GM18508 (cell line): ENCODE measurements around the gene PKD1L1.

Experiments used
- ATAC-seq: cut with Tn5 transposase; IDR thresholded peaks from one replicate; pipeline ENCODE4 v1.9.1; 2021; ENCODE audit warnings: moderate number of reproducible peaks; ENCODE audit not compliant: insufficient read depth, unreplicated experiment

PKD1L1 gene

DNA sequence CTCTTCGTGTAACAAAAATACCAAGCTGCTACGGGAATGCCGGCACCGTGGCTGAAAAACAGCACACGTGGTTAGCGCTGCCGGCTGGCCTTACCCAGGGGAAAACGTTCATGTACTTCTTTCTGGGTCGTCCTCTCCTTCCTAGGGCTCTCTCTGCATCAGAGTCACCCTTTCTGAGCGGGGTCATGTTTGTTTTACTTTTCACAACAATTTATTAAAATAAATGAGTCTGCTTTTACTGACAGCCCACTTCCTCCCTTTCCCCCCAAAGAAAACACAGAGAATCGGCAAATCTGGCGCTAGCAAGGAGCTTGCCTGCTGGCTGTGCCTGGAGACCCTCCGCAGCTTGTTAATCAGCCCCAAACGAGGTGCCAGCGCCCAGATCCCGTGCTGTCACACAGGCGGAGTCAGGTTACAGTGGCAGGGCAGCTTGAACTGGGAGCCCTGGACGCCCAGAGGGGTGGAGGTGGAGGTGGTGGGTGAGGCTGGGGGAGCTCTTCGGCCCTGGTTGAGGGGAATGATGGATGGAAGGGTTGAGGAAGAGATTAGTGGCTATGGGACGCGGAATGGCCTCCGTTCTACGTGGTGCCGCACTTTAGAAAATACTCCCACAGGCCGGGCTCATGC, 204.2 kb downstream of the PKD1L1 start:
- ATAC-seq = no peak

DNA sequence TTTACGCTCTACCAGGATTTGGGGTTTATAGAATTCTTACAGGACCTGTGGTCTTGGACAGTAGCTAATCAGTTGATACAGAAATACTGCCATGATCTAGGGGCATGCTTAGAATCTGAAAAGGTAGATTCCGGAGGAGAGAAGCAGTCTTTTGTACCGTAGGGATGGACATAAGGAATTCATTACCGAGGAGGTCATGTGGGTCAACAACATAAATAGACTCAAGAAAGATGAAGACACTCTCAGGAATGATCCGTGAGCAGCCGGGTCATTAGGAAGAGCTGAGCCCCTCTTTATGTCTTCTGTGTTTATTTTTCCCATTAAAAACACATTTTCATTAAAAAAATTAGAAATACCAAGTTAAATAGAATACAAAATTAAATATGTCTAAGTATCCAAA, 206.3 kb downstream of the PKD1L1 start:
- ATAC-seq = no peak

DNA sequence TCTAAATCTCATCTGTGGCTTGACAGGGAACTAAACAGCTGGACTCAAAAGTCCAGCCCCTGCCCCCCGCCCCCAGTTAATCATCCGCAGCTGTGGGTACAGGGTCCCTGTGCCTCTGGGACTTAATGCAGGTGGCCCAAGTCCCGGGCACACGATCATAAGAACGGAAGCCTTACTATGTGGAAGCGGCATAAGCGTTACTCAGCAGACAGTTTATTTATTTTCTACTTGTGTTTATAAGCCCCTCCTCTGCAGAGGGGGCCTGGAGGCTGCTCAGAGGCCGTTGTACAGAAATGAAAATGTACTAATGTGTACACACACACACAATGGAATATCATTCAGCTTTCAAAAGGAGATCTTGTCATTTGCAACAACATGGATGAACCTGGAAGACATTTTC, 208.4 kb downstream of the PKD1L1 start:
- ATAC-seq = no peak

DNA sequence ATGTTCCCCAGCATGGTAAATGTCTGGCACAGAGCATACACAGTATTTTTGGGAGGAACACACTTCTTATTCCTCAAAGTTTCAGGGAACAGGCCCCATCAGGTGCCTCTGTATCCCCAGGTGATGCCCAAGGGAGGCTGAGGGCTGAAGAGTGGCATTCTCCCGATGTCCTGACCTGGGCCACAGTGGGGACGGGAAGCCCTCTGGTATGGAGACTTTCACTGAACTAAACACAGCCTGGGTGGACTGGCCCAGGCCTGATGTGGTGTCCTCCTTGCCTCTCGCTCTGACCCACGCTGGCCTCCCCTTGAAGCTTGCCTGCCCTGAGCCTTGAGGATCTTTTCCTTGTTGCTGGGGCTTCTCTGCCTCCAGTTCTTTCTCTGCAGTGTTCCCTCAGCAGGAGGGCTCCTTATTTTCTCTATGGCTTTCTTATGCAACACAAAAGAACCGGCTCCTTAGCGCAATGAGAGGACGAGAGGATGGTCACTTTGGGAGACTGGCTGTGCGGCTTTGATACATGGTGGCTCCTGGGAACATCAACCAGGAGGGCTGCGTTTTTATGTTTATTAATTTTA, 208.9 kb downstream of the PKD1L1 start:
- no peak for ATAC-seq

DNA sequence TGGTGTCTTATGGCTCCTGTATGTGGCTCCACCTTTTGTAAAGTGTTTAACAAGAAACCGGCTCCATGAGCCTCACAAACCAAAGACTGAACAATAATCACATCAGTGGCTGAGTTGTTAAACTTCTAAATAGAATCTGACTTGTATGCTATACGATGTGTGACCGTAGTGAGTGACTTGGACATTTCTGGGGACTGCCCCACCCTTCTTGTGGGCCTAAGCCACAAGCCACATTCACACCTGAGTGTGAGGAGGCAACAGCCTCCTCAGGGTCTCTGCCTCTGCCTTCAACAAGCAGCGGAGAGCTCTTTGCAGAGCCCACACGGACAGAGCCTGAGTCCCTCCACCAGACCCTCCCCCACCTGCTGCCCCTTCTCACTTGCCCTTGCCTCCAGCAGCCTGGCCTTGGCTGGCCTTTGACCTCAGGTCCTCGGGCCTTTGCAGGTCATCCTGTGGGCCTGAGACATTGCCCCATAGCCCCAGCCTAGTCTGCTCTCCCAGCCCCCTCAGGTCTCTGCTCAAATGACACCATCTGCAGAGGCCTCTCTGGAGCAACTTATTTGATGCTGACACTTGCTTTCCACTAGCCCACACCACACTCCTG, 209.6 kb downstream of the PKD1L1 start:
- no peak for ATAC-seq

DNA sequence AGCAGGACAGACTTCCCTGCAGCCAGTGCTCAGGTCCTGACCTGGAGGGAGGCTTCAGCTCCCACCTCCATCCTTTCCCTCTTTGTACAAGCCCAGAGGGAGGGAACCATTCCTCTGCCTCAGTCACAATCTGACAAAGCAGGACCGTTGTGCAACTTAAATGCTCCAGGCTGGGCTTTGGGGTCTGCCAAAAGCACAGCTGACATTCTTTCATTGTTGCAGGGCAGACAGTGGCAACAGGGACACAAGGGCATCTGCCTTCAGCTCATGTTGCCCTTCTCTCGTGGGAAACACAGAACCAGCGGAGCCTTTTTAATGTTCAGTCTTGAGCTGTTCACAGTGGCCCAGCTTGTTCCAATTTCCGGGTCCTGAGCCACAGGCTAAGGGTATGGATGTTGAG, 210.7 kb downstream of the PKD1L1 start:
- no peak for ATAC-seq

DNA sequence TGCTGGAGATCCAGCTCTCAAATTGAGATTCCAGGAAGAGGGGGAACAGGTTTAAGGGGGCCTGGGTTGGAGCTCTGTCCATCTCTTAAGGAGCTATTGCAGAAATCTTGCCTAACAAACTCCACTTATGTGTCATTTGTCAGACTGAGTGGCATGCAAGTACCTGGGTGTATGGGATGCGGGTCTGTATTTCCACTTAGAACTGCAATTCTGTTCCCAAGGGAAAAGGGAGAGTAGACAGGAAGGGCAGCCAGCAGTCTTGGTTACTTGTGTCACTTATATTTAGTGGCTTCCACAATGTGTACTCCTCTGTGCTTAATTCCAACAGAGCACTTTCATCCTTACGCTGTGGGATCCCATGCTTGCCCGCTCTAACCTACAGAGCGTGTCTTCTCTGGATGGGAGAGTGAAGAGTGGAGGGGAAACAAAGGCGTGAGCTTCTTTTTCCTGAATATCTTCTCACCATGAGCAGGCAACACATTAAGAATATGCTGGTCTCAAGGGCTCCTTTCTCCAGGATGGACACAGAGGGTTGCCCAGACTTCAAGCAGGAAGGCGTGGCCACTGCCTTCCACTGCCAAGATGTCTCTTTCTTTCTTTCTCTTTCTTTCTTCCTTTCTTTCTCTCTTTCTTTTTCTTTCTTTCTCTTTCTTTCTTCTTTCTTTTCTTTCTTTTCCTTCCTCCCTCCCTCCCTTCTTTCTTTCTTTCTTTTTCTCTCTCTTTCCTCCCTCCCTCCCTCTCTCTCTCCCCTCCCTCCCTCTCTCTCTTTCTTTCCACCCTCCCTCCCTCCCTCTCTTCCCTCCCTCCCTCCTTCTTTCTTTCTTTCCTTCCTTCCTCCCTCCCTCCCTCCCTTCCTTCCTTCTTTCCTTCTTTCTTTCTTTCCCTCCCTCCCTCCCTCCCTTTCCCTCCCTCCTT, 212.6 kb downstream of the PKD1L1 start:
- no peak for ATAC-seq

DNA sequence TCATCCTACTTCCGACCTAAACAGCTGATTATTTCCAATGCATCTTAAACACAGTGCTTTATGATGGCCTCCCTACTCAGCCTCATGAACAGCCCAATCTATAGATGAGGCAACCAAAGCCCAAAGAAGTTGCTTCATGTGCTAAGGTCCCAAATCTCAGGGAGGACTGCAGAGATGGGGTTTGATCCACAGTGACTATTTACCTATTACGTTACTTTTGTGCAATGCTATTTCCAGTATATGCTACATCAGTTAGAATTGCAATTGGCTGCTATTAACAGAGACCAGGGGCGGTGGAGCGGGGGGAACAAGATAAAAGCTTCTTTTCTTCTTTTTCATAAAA, 213.3 kb downstream of the PKD1L1 start:
- no peak for ATAC-seq

DNA sequence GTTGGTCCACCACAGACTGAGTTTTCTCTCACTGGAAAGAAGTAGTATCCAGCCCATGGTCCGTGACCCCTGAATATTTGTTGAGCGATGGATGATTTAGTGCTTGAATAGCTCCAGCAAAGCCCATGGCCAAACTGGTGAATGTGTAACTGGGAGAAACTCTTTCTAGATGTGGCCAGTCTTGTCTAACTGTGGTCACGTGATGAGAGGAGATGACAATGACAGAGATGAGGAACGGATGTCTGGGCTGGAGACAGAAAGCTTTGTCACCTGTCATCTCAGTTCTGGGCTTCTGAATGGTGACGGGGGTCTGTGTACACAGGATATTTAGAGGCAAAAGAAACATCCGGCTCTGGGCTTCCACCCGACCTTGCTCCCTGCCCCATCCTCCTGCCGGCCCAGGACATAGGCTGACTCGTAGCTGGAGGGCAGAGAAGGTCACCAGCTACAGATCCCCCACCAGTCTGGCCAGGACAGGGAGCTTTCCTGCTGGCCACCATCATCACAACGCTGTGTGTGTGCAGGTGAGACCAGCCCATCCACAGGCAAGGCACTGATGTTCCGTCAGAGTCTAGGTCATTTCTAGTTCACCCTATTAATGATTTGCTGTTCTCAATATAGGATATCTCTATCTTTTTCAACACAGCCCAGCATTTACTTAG, 213.8 kb downstream of the PKD1L1 start:
- ATAC-seq = no peak

DNA sequence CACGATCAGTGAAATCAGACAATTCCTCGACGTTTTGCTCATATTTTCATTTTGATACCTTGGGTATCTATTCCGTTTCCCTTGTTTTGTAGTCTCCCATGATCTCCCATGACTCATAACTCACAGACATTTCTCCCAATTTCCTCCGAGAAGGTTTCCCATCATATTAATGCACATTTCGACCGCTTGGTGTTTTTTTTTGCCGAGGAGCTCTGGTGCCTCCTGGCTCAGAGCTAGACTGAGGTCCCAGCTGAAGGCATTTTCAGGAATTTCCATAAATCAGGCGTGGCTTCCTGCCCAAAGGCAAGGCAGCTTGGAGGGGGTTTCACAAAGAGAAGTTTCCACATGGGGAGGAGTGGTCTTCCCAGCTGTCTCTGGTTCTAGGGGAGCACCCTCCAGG, 218.1 kb downstream of the PKD1L1 start:
- no peak for ATAC-seq

DNA sequence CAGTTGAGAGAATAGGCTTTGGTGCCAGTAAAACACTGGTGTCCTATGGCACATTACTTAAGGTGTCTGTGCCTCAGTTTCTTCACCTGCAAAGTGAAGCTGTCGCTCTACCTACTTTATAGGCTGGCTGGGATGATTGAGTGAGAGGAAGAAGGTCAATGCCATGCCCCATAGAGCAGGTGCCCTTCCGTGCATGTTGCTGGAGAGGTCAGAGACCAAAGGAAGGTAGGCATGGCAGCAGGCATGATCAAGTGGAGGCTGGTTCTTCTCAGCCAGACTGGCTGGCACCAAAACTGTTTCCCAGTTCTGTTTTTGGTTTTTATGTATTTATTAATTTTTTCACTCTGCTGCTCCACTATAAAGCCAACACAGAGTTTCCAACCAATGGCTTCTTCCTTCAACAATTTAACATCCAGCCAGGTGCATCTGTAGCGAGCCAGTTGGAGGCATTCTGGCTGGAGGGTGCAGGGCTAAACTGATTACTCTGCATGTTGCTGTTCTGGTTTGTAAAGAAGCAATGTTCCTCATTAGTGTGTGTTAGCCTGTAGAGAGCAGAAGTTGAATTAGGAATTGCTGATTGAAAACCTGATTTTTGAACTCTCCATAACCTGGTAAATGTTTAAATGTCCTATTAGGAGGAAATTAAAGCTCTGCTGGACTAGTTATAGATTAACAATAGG, 222.1 kb downstream of the PKD1L1 start:
- no peak for ATAC-seq

DNA sequence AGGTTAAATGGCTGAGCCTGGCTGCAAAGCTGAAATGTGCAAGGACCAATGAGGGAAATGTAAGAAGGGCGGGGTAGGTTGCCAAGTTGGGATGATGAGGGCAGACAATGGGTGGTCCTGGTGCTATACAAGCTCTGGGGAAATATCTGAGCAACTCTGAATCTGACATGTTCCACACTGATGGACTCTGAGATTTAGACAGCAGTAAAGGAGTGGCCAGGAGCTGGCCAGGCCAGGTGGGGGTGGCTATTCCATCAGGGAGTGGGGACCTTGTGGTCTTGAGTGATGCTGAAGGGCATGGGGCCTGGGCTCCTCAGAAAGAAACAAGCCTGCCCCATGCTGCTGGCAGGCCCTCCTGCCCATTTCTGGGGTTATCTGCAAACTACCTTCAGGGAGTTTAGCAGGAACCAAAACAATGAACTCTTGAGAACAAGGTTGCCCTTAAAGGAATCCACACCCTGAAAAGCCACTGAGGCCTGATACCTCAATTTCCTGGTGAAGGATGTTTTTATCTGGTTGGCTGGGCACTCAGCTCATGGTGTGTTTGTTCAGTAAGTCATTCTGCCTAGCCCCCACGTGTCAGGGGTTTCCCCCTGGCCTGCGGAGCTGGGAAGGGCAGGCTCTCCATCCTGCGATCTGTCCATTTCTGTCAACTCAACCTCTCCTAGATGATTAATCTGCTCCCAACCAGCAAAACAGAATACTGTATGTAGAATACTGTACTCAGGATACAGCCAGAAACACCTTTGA, 223.1 kb downstream of the PKD1L1 start:
- no peak for ATAC-seq
